CD4-positive, alpha-beta T cell treated with Interleukin-15 for 1 hour (primary cell): ENCODE measurements around the gene MAPK10.

Experiments
- DNase-seq: peaks from one replicate; pipeline ENCODE4 v3.0.0-alpha.2; 2020

The MAPK10 gene

GRCh38 chr4:85961887-85962286 lies 398.0 kb downstream of the MAPK10 start:
- no peak for DNase-seq

DNA sequence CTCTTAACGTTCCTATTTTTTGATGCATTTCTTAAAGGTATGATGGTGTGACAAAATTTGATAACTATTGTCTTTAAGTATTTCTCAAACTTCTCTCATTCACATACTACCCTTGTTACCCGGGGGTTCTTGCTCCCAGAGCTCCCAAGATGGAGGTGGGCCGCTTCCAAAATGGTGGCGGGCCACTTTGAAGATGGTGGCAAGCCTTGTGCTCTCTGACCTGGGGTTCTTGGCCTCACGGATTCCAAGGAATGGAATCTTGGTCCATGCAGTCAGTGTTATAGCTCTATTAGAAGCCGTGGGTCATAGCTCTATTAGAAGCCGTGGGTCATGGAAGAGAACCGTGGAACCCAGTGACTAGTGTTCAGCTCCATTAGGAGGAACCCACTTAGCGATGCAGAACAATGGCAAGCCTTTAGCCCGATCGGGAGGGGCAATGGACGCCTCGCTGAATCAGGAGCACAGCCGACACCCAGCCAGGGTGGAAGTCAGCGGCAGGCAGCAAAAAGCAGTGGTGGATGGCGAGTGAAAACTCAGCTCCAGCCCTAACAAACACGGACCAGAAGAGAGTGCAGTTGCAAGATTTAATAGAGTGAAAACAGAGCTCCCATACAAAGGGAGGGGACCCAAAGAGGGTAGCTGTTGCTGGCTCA lies 403.4 kb downstream of the MAPK10 start:
- no peak for DNase-seq

DNA sequence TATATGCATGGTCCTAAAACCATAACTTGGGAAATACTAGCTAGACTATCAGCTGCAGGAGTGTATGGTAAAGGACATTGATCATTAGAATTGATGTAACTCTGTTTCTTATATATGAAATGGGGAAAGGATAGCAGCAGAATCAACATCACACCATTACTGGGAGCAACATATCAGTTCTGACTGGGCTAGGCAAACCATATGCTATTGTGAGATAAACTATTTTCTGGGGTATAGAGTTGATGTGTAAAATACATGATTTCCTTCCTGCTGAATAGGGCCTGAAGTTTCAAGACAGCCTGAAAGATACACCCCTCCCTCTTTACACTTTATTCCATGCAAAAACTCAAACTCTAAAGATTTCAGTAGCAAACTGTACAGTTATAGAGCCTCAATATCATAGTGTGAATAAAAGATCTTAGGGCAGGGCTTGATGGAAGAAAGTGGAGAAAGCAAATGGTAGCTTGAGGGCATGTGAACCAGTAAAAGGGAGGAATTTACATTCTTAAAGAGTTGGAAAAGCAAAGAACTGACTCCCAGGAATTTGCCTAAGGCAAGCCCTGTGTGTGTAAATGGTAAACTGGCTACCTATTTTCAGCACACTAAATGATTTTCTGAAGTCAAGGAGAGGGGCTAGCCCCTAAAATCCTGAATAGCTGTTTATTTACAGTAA lies 404.1 kb downstream of the MAPK10 start:
- no peak for DNase-seq

DNA sequence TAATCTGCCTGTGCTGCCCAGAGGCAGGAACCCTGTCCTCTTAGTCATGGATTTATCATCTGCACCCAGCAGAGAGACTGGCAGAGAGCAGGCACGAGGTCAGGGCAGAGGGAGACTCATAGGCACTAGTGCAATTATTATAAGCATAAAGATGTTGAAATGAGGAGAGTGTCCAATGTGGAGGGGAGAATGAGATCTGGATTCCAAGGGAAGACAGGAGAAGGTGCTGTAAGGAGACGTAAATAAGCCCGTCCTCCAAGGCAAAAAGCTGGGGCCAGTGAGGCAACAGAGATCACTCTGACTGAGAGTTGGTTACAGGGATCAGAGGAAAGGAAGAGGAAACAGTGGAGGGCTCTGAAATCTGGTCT lies 406.2 kb downstream of the MAPK10 start:
- no peak for DNase-seq

- DNase-seq = no peak
Measured at GRCh38 chr4:85952972-85953650, 406.7 kb downstream of the MAPK10 start.

DNA sequence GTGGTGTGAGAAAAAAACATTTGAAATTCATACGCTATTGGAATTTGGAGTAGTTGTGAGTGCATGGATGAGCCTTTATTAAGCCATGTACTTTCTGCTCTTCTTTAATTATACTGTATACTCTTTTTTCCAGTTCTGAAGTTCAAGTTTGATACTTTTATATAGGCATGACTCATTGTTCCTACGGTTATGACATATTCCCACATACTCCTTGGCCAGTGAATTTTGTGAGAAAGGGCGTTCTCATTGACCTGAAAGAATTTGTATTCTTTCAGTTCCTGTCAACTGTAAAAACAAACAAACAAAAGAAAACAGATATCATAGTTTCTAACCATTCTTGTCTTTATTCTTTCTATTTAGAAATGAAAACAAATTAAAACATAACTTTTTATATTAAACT lies 407.3 kb downstream of the MAPK10 start:
- no peak for DNase-seq

- DNase-seq = no peak
Measured at GRCh38 chr4:85951099-85951498, 408.8 kb downstream of the MAPK10 start.

DNA sequence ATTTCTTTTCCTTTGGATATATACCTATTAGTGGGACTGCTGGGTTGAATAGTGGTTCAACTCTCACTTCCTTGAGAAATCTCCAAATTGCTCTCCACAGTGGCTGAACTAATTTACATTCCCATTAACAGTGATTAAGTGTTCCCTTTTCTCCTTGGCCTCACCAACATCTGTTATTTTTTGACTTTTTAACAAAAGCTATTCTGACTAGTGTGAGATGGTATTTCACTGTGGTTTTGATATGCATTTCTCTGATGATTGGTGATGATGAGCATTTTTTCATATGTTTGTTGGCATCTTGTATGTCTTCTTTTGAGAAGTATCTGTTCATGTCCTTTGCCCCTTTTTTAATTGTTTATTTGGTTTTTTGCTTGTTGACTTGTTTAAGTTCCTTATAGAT lies 413.0 kb downstream of the MAPK10 start:
- DNase-seq = no peak

- DNase-seq = no peak
Measured at GRCh38 chr4:85942107-85942506, 417.7 kb downstream of the MAPK10 start.

DNA sequence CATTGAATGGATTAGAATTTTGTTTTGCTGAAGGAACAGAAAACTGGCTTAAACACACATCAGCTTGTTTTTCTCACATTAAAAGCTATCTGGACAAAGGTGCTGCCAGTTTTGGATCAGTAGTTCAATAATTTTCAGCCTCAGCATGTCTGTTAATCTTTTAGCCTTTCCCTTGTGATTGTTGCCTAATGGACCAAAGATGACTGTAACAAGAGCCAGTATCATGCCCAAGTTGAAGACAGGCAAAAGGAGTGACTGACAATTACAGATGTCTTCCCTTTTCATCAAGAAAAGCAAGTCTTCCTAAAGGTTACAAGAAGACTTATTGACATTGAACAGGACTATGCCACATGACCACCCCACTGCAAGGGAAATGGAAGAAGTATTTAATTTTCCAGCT lies 419.7 kb downstream of the MAPK10 start:
- DNase-seq = no peak
